H9 (cell line): ENCODE results near the gene PRSS50. TPM values are rescaled to one million over a fixed set of nuclear protein-coding genes. Genes with fewer than 3 reads are reported as not detected.
A peak's percentile ranks its signal among the peaks of the same experiment; 100 is the strongest.

Experiments used
- DNase-seq: peaks from one replicate; pipeline ENCODE4 v3.0.0-alpha.2; 2017
- H2AFZ ChIP-seq: one replicate; pipeline ENCODE4 v1.6.1; 2013; ENCODE audit warnings: mild to moderate bottlenecking, low read length, control low read depth, moderate library complexity
- H2AK5ac ChIP-seq: 2 replicates; pipeline ENCODE4 v1.6.1; 2013; ENCODE audit warnings: low read length, control low read depth, mixed read lengths; ENCODE audit not compliant: insufficient read length
- H2BK120ac ChIP-seq: one replicate; pipeline ENCODE4 v1.6.1; 2013; ENCODE audit warnings: low read depth, mild to moderate bottlenecking, low read length, control low read depth, inconsistent platforms; ENCODE audit not compliant: poor library complexity, severe bottlenecking
- H2BK12ac ChIP-seq: 2 replicates; pipeline ENCODE4 v1.6.1; 2013; ENCODE audit warnings: low read length, control low read depth, mixed read lengths, low read depth; ENCODE audit not compliant: insufficient read length
- H2BK15ac ChIP-seq: 2 replicates; pipeline ENCODE4 v1.6.1; 2013; ENCODE audit warnings: low read depth, low read length, control low read depth
- H2BK20ac ChIP-seq: one replicate; pipeline ENCODE4 v1.6.1; 2013; ENCODE audit warnings: low read depth, mild to moderate bottlenecking, low read length, control low read depth, inconsistent platforms; ENCODE audit not compliant: poor library complexity, severe bottlenecking
- H2BK5ac ChIP-seq: 2 replicates; pipeline ENCODE4 v1.6.1; 2013; ENCODE audit warnings: low read length, control low read depth, mixed read lengths; ENCODE audit not compliant: insufficient read length
- H3K14ac ChIP-seq: 2 replicates; pipeline ENCODE4 v1.6.1; 2013; ENCODE audit warnings: low read length, control low read depth; ENCODE audit not compliant: insufficient read depth
- H3K18ac ChIP-seq: 2 replicates; pipeline ENCODE4 v1.6.1; 2013; ENCODE audit warnings: low read depth, mild to moderate bottlenecking, mixed read lengths, low read length, control low read depth; ENCODE audit not compliant: insufficient read length
- H3K23ac ChIP-seq: 2 replicates; pipeline ENCODE4 v1.6.1; 2013; ENCODE audit warnings: low read length, control low read depth, mixed read lengths, low read depth; ENCODE audit not compliant: insufficient read length
- H3K23me2 ChIP-seq: 2 replicates; pipeline ENCODE4 v1.6.1; 2013; ENCODE audit warnings: low read depth, mild to moderate bottlenecking, mixed read lengths, low read length, control low read depth; ENCODE audit not compliant: insufficient read length, poor library complexity, severe bottlenecking
- H3K27ac ChIP-seq: 2 replicates; pipeline ENCODE4 v1.5.1; 2013; ENCODE audit warnings: low read length, control low read depth, mixed read lengths, low read depth; ENCODE audit not compliant: insufficient read length
- H3K27me3 ChIP-seq: 2 replicates; pipeline ENCODE4 v1.6.1; 2013; ENCODE audit warnings: low read length, control low read depth, inconsistent platforms; ENCODE audit not compliant: insufficient read depth
- H3K4ac ChIP-seq: 2 replicates; pipeline ENCODE4 v1.6.1; 2013; ENCODE audit warnings: low read depth, mild to moderate bottlenecking, control low read depth, inconsistent platforms, low read length, moderate library complexity
- H3K4me1 ChIP-seq: 2 replicates; pipeline ENCODE4 v1.6.1; 2013; ENCODE audit warnings: low read length, control low read depth, inconsistent platforms; ENCODE audit not compliant: insufficient read depth
- H3K4me2 ChIP-seq: 2 replicates; pipeline ENCODE4 v1.6.1; 2013; ENCODE audit warnings: low read length, control low read depth, mixed read lengths; ENCODE audit not compliant: insufficient read length, insufficient read depth
- H3K56ac ChIP-seq: 2 replicates; pipeline ENCODE4 v1.6.1; 2013; ENCODE audit warnings: low read depth, mild to moderate bottlenecking, mixed read lengths, low read length, control low read depth; ENCODE audit not compliant: insufficient read length
- H3K79me1 ChIP-seq: 2 replicates; pipeline ENCODE4 v1.6.1; 2013; ENCODE audit warnings: low read depth, mild to moderate bottlenecking, moderate library complexity, low read length, control low read depth, inconsistent platforms; ENCODE audit not compliant: insufficient read depth, poor library complexity, severe bottlenecking
- H3K79me2 ChIP-seq: 2 replicates; pipeline ENCODE4 v1.6.1; 2013; ENCODE audit warnings: low read length, control low read depth, inconsistent platforms; ENCODE audit not compliant: insufficient read depth
- H3K9ac ChIP-seq: 2 replicates; pipeline ENCODE4 v1.6.1; 2013; ENCODE audit warnings: low read length, control low read depth, mixed read lengths; ENCODE audit not compliant: insufficient read length; ENCODE audit errors: extremely low read depth
- H3K9me3 ChIP-seq: one replicate; pipeline ENCODE4 v1.6.1; 2013; ENCODE audit warnings: low read depth, low read length, inconsistent platforms; ENCODE audit not compliant: control insufficient read depth
- H3T11ph ChIP-seq: one replicate; pipeline ENCODE4 v1.6.1; 2013; ENCODE audit warnings: mild to moderate bottlenecking, low read length, control low read depth, inconsistent platforms
- H4K20me1 ChIP-seq: one replicate; pipeline ENCODE4 v1.6.1; 2013; ENCODE audit not compliant: control insufficient read depth, insufficient read length, insufficient read depth
- H4K5ac ChIP-seq: 2 replicates; pipeline ENCODE4 v1.6.1; 2013; ENCODE audit warnings: low read depth, mild to moderate bottlenecking, mixed read lengths, low read length, control low read depth; ENCODE audit not compliant: insufficient read length
- H4K8ac ChIP-seq: replicated peaks from 2 replicates; pipeline ENCODE4 v1.6.1; 2013; ENCODE audit warnings: low read length, control low read depth, mixed read lengths, low read depth; ENCODE audit not compliant: insufficient read length
- H4K91ac ChIP-seq: 2 replicates; pipeline ENCODE4 v1.6.1; 2013; ENCODE audit warnings: low read depth, mild to moderate bottlenecking, moderate library complexity, mixed read lengths, low read length, control low read depth; ENCODE audit not compliant: insufficient read length
- H3K27ac Mint-ChIP-seq, 3 experiments: 2 replicates in 2 of 3; 3 replicates in 1 of 3; pipeline ENCODE4 v1.8.0; 2020 to 2021; ENCODE audit warnings: mixed read lengths in 3 of 3, mild to moderate bottlenecking in 1 of 3, moderate library complexity in 1 of 3
- H3K27me3 Mint-ChIP-seq: 2 replicates; pipeline ENCODE4 v1.8.0; 2021; ENCODE audit warnings: low read depth, mild to moderate bottlenecking, moderate library complexity, mixed read lengths
- H3K36me3 Mint-ChIP-seq, 3 experiments: 2 replicates in 2 of 3; 3 replicates in 1 of 3; pipeline ENCODE4 v1.8.0; 2020 to 2021; ENCODE audit warnings: low read depth in 3 of 3, mixed read lengths in 3 of 3; ENCODE audit not compliant: insufficient read depth in 1 of 3
- H3K4me1 Mint-ChIP-seq, 2 experiments: 2 replicates each; pipeline ENCODE4 v1.8.0; 2020; ENCODE audit warnings: mixed read lengths in 2 of 2
- H3K4me3 Mint-ChIP-seq, 2 experiments: 2 replicates in 1 of 2; 3 replicates in 1 of 2; pipeline ENCODE4 v1.8.0; 2020 to 2021; ENCODE audit warnings: mild to moderate bottlenecking in 2 of 2, mixed read lengths in 2 of 2, moderate library complexity in 1 of 2
- H3K9me3 Mint-ChIP-seq, 2 experiments: 2 replicates in 1 of 2; 3 replicates in 1 of 2; pipeline ENCODE4 v1.8.0; 2020; ENCODE audit warnings: mild to moderate bottlenecking in 2 of 2, mixed read lengths in 2 of 2, moderate library complexity in 1 of 2
- CTCF ChIP-seq: fragments of 200-600 bp; sonication (generic); conservative IDR thresholded peaks from 3 replicates; pipeline ENCODE4 v1.8.0; 2021; ENCODE audit warnings: antibody characterized with exemption, mild to moderate bottlenecking
- WGBS: extraction: QIAGEN DNeasy Blood & Tissue Kit; methylation state at CpG from one replicate; pipeline ENCODE4 v1.1.7; 2013; ENCODE audit warnings: missing lambda C conversion rate, low lambda C conversion rate, mixed read lengths; ENCODE audit not compliant: insufficient read length; ENCODE audit errors: extremely low coverage; 5-methylcytosine and 5-hydroxymethylcytosine counted together
- total RNA-seq: library from RNA; stranded (reverse); gene quantifications from 2 replicates; pipeline ENCODE4 v1.2.1, GENCODE V29; 2021

Gene PRSS50
- total RNA-seq, 1 experiment from 2014 or later = 0.24 TPM

- H3K4me1 ChIP-seq = no peaks in the 10 kb centered on the region; the same call in none of the 2 replicates
- no peak overlapping the region for H2AFZ ChIP-seq
- H3K23me2 ChIP-seq = no peaks in the 10 kb centered on the region
- H2BK120ac ChIP-seq = no peak overlapping the region
- H3K27me3 ChIP-seq = no peaks in the 10 kb centered on the region
- no peak for TF ChIP-seq CTCF
- Mint-ChIP-seq H3K9me3 (no peaks in the 10 kb centered on the region), H3K4me3 (no peak overlapping the region), H3K27ac (peak overlapping the region in 1 of 3 experiments; percentile 80; a peak in 2 of 7 replicates), H3K36me3 (no peaks in the 10 kb centered on the region), H3K27me3 (peaks cover 3% of the 10 kb centered on the region), H3K4me1 (peaks cover 22 to 28% of the 10 kb centered on the region in 2 experiments)
- no peak overlapping the region for H4K91ac ChIP-seq
- no peak overlapping the region for H3K27ac ChIP-seq
- no peak overlapping the region for H3K9ac ChIP-seq
- no CpG with 5 or more reads among the region's 4 CpGs for WGBS
- H4K5ac ChIP-seq = no peak overlapping the region
- H3K23ac ChIP-seq = no peak overlapping the region
- H4K8ac ChIP-seq = no peak overlapping the region
- H3K79me2 ChIP-seq = no peaks in the 10 kb centered on the region
- H3T11ph ChIP-seq = no peak overlapping the region
- H2BK20ac ChIP-seq = no peak overlapping the region
- no peak overlapping the region for H3K56ac ChIP-seq
- no peak overlapping the region for H2BK5ac ChIP-seq
- no peak overlapping the region for H3K4ac ChIP-seq
- H3K9me3 ChIP-seq = no peaks in the 10 kb centered on the region
- no peak overlapping the region for H2BK15ac ChIP-seq
- no peak overlapping the region; the same call in 1 of the 2 replicates for H3K14ac ChIP-seq
- no peak overlapping the region for H2BK12ac ChIP-seq
- H2AK5ac ChIP-seq = no peak overlapping the region
- peak; percentile 23 for DNase-seq
- no peak overlapping the region for H3K4me2 ChIP-seq
- no peak overlapping the region for H3K18ac ChIP-seq
- H4K20me1 ChIP-seq = no peaks in the 10 kb centered on the region
- H3K79me1 ChIP-seq = no peaks in the 10 kb centered on the region
These were observed 11.4 kb upstream of the PRSS50 start for GRCh38 chr3:46729038-46729437.
